ENCODE data around the gene NAV1.

GRCh38 chr1:201489643-201490261 is 49.2 kb upstream of the NAV1 start:
- TF ChIP-seq CTCF (IDR thresholded peaks at IDR 0.05) (no peak), POLR2A (IDR thresholded peaks at IDR 0.05) (peak in 1 of 2 donors; percentile 17)
